H9 (cell line): ENCODE measurements around the gene NOS1AP. TPM values are rescaled to one million over a fixed set of nuclear protein-coding genes. Genes with fewer than 3 reads are reported as not detected.

Experiments used
- DNase-seq: peaks from one replicate; pipeline ENCODE4 v3.0.0-alpha.2; 2017
- H2AFZ ChIP-seq: one replicate; pipeline ENCODE4 v1.6.1; 2013; ENCODE audit warnings: mild to moderate bottlenecking, low read length, control low read depth, moderate library complexity
- H2AK5ac ChIP-seq: 2 replicates; pipeline ENCODE4 v1.6.1; 2013; ENCODE audit warnings: low read length, control low read depth, mixed read lengths; ENCODE audit not compliant: insufficient read length
- H2BK120ac ChIP-seq: one replicate; pipeline ENCODE4 v1.6.1; 2013; ENCODE audit warnings: low read depth, mild to moderate bottlenecking, low read length, control low read depth, inconsistent platforms; ENCODE audit not compliant: poor library complexity, severe bottlenecking
- H2BK12ac ChIP-seq: 2 replicates; pipeline ENCODE4 v1.6.1; 2013; ENCODE audit warnings: low read length, control low read depth, mixed read lengths, low read depth; ENCODE audit not compliant: insufficient read length
- H2BK15ac ChIP-seq: 2 replicates; pipeline ENCODE4 v1.6.1; 2013; ENCODE audit warnings: low read depth, low read length, control low read depth
- H2BK20ac ChIP-seq: one replicate; pipeline ENCODE4 v1.6.1; 2013; ENCODE audit warnings: low read depth, mild to moderate bottlenecking, low read length, control low read depth, inconsistent platforms; ENCODE audit not compliant: poor library complexity, severe bottlenecking
- H2BK5ac ChIP-seq: 2 replicates; pipeline ENCODE4 v1.6.1; 2013; ENCODE audit warnings: low read length, control low read depth, mixed read lengths; ENCODE audit not compliant: insufficient read length
- H3K14ac ChIP-seq: 2 replicates; pipeline ENCODE4 v1.6.1; 2013; ENCODE audit warnings: low read length, control low read depth; ENCODE audit not compliant: insufficient read depth
- H3K18ac ChIP-seq: 2 replicates; pipeline ENCODE4 v1.6.1; 2013; ENCODE audit warnings: low read depth, mild to moderate bottlenecking, mixed read lengths, low read length, control low read depth; ENCODE audit not compliant: insufficient read length
- H3K23ac ChIP-seq: 2 replicates; pipeline ENCODE4 v1.6.1; 2013; ENCODE audit warnings: low read length, control low read depth, mixed read lengths, low read depth; ENCODE audit not compliant: insufficient read length
- H3K23me2 ChIP-seq: 2 replicates; pipeline ENCODE4 v1.6.1; 2013; ENCODE audit warnings: low read depth, mild to moderate bottlenecking, mixed read lengths, low read length, control low read depth; ENCODE audit not compliant: insufficient read length, poor library complexity, severe bottlenecking
- H3K27ac ChIP-seq: 2 replicates; pipeline ENCODE4 v1.5.1; 2013; ENCODE audit warnings: low read length, control low read depth, mixed read lengths, low read depth; ENCODE audit not compliant: insufficient read length
- H3K27me3 ChIP-seq: 2 replicates; pipeline ENCODE4 v1.6.1; 2013; ENCODE audit warnings: low read length, control low read depth, inconsistent platforms; ENCODE audit not compliant: insufficient read depth
- H3K4ac ChIP-seq: 2 replicates; pipeline ENCODE4 v1.6.1; 2013; ENCODE audit warnings: low read depth, mild to moderate bottlenecking, control low read depth, inconsistent platforms, low read length, moderate library complexity
- H3K4me1 ChIP-seq: 2 replicates; pipeline ENCODE4 v1.6.1; 2013; ENCODE audit warnings: low read length, control low read depth, inconsistent platforms; ENCODE audit not compliant: insufficient read depth
- H3K4me2 ChIP-seq: 2 replicates; pipeline ENCODE4 v1.6.1; 2013; ENCODE audit warnings: low read length, control low read depth, mixed read lengths; ENCODE audit not compliant: insufficient read length, insufficient read depth
- H3K56ac ChIP-seq: 2 replicates; pipeline ENCODE4 v1.6.1; 2013; ENCODE audit warnings: low read depth, mild to moderate bottlenecking, mixed read lengths, low read length, control low read depth; ENCODE audit not compliant: insufficient read length
- H3K79me1 ChIP-seq: 2 replicates; pipeline ENCODE4 v1.6.1; 2013; ENCODE audit warnings: low read depth, mild to moderate bottlenecking, moderate library complexity, low read length, control low read depth, inconsistent platforms; ENCODE audit not compliant: insufficient read depth, poor library complexity, severe bottlenecking
- H3K79me2 ChIP-seq: 2 replicates; pipeline ENCODE4 v1.6.1; 2013; ENCODE audit warnings: low read length, control low read depth, inconsistent platforms; ENCODE audit not compliant: insufficient read depth
- H3K9ac ChIP-seq: 2 replicates; pipeline ENCODE4 v1.6.1; 2013; ENCODE audit warnings: low read length, control low read depth, mixed read lengths; ENCODE audit not compliant: insufficient read length; ENCODE audit errors: extremely low read depth
- H3K9me3 ChIP-seq: one replicate; pipeline ENCODE4 v1.6.1; 2013; ENCODE audit warnings: low read depth, low read length, inconsistent platforms; ENCODE audit not compliant: control insufficient read depth
- H3T11ph ChIP-seq: one replicate; pipeline ENCODE4 v1.6.1; 2013; ENCODE audit warnings: mild to moderate bottlenecking, low read length, control low read depth, inconsistent platforms
- H4K20me1 ChIP-seq: one replicate; pipeline ENCODE4 v1.6.1; 2013; ENCODE audit not compliant: control insufficient read depth, insufficient read length, insufficient read depth
- H4K5ac ChIP-seq: 2 replicates; pipeline ENCODE4 v1.6.1; 2013; ENCODE audit warnings: low read depth, mild to moderate bottlenecking, mixed read lengths, low read length, control low read depth; ENCODE audit not compliant: insufficient read length
- H4K8ac ChIP-seq: replicated peaks from 2 replicates; pipeline ENCODE4 v1.6.1; 2013; ENCODE audit warnings: low read length, control low read depth, mixed read lengths, low read depth; ENCODE audit not compliant: insufficient read length
- H4K91ac ChIP-seq: 2 replicates; pipeline ENCODE4 v1.6.1; 2013; ENCODE audit warnings: low read depth, mild to moderate bottlenecking, moderate library complexity, mixed read lengths, low read length, control low read depth; ENCODE audit not compliant: insufficient read length
- H3K27ac Mint-ChIP-seq, 3 experiments: 2 replicates in 2 of 3; 3 replicates in 1 of 3; pipeline ENCODE4 v1.8.0; 2020 to 2021; ENCODE audit warnings: mixed read lengths in 3 of 3, mild to moderate bottlenecking in 1 of 3, moderate library complexity in 1 of 3
- H3K27me3 Mint-ChIP-seq: 2 replicates; pipeline ENCODE4 v1.8.0; 2021; ENCODE audit warnings: low read depth, mild to moderate bottlenecking, moderate library complexity, mixed read lengths
- H3K36me3 Mint-ChIP-seq, 3 experiments: 2 replicates in 2 of 3; 3 replicates in 1 of 3; pipeline ENCODE4 v1.8.0; 2020 to 2021; ENCODE audit warnings: low read depth in 3 of 3, mixed read lengths in 3 of 3; ENCODE audit not compliant: insufficient read depth in 1 of 3
- H3K4me1 Mint-ChIP-seq, 2 experiments: 2 replicates each; pipeline ENCODE4 v1.8.0; 2020; ENCODE audit warnings: mixed read lengths in 2 of 2
- H3K4me3 Mint-ChIP-seq, 2 experiments: 2 replicates in 1 of 2; 3 replicates in 1 of 2; pipeline ENCODE4 v1.8.0; 2020 to 2021; ENCODE audit warnings: mild to moderate bottlenecking in 2 of 2, mixed read lengths in 2 of 2, moderate library complexity in 1 of 2
- H3K9me3 Mint-ChIP-seq, 2 experiments: 2 replicates in 1 of 2; 3 replicates in 1 of 2; pipeline ENCODE4 v1.8.0; 2020; ENCODE audit warnings: mild to moderate bottlenecking in 2 of 2, mixed read lengths in 2 of 2, moderate library complexity in 1 of 2
- CTCF ChIP-seq: fragments of 200-600 bp; sonication (generic); conservative IDR thresholded peaks from 3 replicates; pipeline ENCODE4 v1.8.0; 2021; ENCODE audit warnings: antibody characterized with exemption, mild to moderate bottlenecking
- WGBS: extraction: QIAGEN DNeasy Blood & Tissue Kit; methylation state at CpG from one replicate; pipeline ENCODE4 v1.1.7; 2013; ENCODE audit warnings: missing lambda C conversion rate, low lambda C conversion rate, mixed read lengths; ENCODE audit not compliant: insufficient read length; ENCODE audit errors: extremely low coverage; 5-methylcytosine and 5-hydroxymethylcytosine counted together
- total RNA-seq: library from RNA; stranded (reverse); gene quantifications from 2 replicates; pipeline ENCODE4 v1.2.1, GENCODE V29; 2021

The NOS1AP gene
- total RNA-seq, 1 experiment from 2014 or later: 8.4 TPM

- Histone ChIP-seq H3K9ac (no peak overlapping the region), H3K4me2 (no peak overlapping the region)
- H3K4me1 Mint-ChIP-seq: peaks cover 18 to 19% of the 10 kb centered on the region in 2 experiments
These were observed 280.3 kb downstream of the NOS1AP start for GRCh38 chr1:162349635-162350330.

More at GRCh38 chr1:162349635-162350330, 280.3 kb downstream of the NOS1AP start:
- no peak overlapping the region for H4K5ac ChIP-seq
- Mint-ChIP-seq H3K4me3 (no peak overlapping the region), H3K36me3 (peaks cover 0 to 6% (median 4%) of the 10 kb centered on the region in 3 experiments; a peak in 3 of 7 replicates), H3K27me3 (no peaks in the 10 kb centered on the region), H3K27ac (peak overlapping the region in 2 of 3 experiments; percentile 36 to 39; a peak in 3 of 7 replicates), H3K9me3 (no peaks in the 10 kb centered on the region)
- no peaks in the 10 kb centered on the region for H4K20me1 ChIP-seq
- H3T11ph ChIP-seq: no peak overlapping the region
- no peak overlapping the region for H3K23ac ChIP-seq
- no peak overlapping the region for H3K14ac ChIP-seq
- no peak overlapping the region for H2BK15ac ChIP-seq
- no peaks in the 10 kb centered on the region for H3K27me3 ChIP-seq
- no peak overlapping the region for H3K56ac ChIP-seq
- H3K4ac ChIP-seq: no peak overlapping the region
- no peaks in the 10 kb centered on the region for H3K79me1 ChIP-seq
- H2BK120ac ChIP-seq: no peak overlapping the region
- H3K79me2 ChIP-seq: no peaks in the 10 kb centered on the region
- H2BK20ac ChIP-seq: no peak overlapping the region
- H4K8ac ChIP-seq: no peak overlapping the region
- H3K4me1 ChIP-seq: peaks cover 4% of the 10 kb centered on the region; the same call in 1 of the 2 replicates
- no peak overlapping the region for H3K27ac ChIP-seq
- no peak overlapping the region for H2AK5ac ChIP-seq
- H2BK12ac ChIP-seq: no peak overlapping the region
- no peak for TF ChIP-seq CTCF
- no peak for DNase-seq
- no peaks in the 10 kb centered on the region for H3K23me2 ChIP-seq
- H2BK5ac ChIP-seq: no peak overlapping the region
- WGBS: no CpG with 5 or more reads among the region's 11 CpGs
- no peaks in the 10 kb centered on the region for H3K9me3 ChIP-seq
- H3K18ac ChIP-seq: no peak overlapping the region
- no peak overlapping the region for H2AFZ ChIP-seq
- H4K91ac ChIP-seq: no peak overlapping the region
